CD4-positive, alpha-beta T cell (primary cell): ENCODE measurements around the gene SUV39H2. TPM values are rescaled to one million over a fixed set of nuclear protein-coding genes. Genes with fewer than 3 reads are reported as not detected.
"Not testable (repeated sequence)": the region's sequence is repeated elsewhere in the genome, so short reads cannot be mapped to it uniquely, and the experiment has no call there.

Source experiments
- ATAC-seq: fragments of 200-7000 bp; cut with Tn5 transposase; one replicate; pipeline ENCODE4 v1.10.0; 2022; ENCODE audit warnings: mild to moderate bottlenecking; ENCODE audit not compliant: poor library complexity
- CTCF ChIA-PET: fragments of 350-600 bp; sonication (Branson Sonifier 250); formaldehyde crosslinking; loops from one replicate; lab custom pipeline; 2021; ENCODE audit warnings: antibody characterized with exemption, inconsistent platforms; lab: Charles Lee
- POLR2A ChIA-PET: fragments of 350-600 bp; sonication (Branson Sonifier 250); formaldehyde crosslinking; loops from one replicate; lab custom pipeline; 2021; ENCODE audit warnings: antibody characterized with exemption, inconsistent platforms; lab: Charles Lee
- DNase-seq, 14 experiments: peaks; one replicate each; pipeline ENCODE4 v3.0.0-alpha.2; 2013 to 2020; ENCODE audit warnings: mixed read lengths in 2 of 14
- H3K27ac ChIP-seq, 2 donors: one replicate each; pipeline versions ENCODE4 v1.5.1 to v1.7.0; 2013; ENCODE audit warnings: low read length in 2 of 2, low read depth in 1 of 2, mild to moderate bottlenecking in 1 of 2
- H3K27me3 ChIP-seq, 2 experiments: 1 replicate in 1 of 2; 2 replicates in 1 of 2; pipeline versions ENCODE4 v1.6.1 to v1.7.0; 2013; ENCODE audit warnings: low read length in 2 of 2, control low read depth in 1 of 2, mild to moderate bottlenecking in 1 of 2, moderate library complexity in 1 of 2; ENCODE audit not compliant: insufficient read depth in 2 of 2, control insufficient read depth in 1 of 2
- H3K36me3 ChIP-seq: one replicate; pipeline ENCODE4 v1.6.1; 2013; ENCODE audit warnings: low read length, control low read depth; ENCODE audit not compliant: insufficient read depth
- H3K4me1 ChIP-seq: one replicate; pipeline ENCODE4 v1.6.1; 2013; ENCODE audit warnings: low read length, control low read depth; ENCODE audit not compliant: insufficient read depth
- H3K4me3 ChIP-seq: one replicate; pipeline ENCODE4 v1.5.1; 2013; ENCODE audit warnings: mild to moderate bottlenecking, low read length, moderate library complexity
- H3K9me3 ChIP-seq, 2 experiments: 1 replicate in 1 of 2; 2 replicates in 1 of 2; pipeline versions ENCODE4 v1.6.1 to v1.7.0; 2013; ENCODE audit warnings: low read length in 2 of 2, mild to moderate bottlenecking in 2 of 2, control low read depth in 1 of 2, moderate library complexity in 1 of 2; ENCODE audit not compliant: control insufficient read depth in 1 of 2, insufficient read depth in 1 of 2
- H3K27ac Mint-ChIP-seq: one replicate; pipeline ENCODE4 v1.8.0; 2020; ENCODE audit warnings: mixed read lengths
- H3K27me3 Mint-ChIP-seq: one replicate; pipeline ENCODE4 v1.8.0; 2021; ENCODE audit warnings: mixed read lengths
- H3K36me3 Mint-ChIP-seq: one replicate; pipeline ENCODE4 v1.8.0; 2021; ENCODE audit warnings: low read depth, mixed read lengths
- H3K4me1 Mint-ChIP-seq: one replicate; pipeline ENCODE4 v1.8.0; 2021; ENCODE audit warnings: low read depth, mixed read lengths
- H3K4me3 Mint-ChIP-seq: one replicate; pipeline ENCODE4 v1.8.0; 2020; ENCODE audit warnings: mild to moderate bottlenecking, mixed read lengths
- H3K9me3 Mint-ChIP-seq: one replicate; pipeline ENCODE4 v1.8.0; 2020; ENCODE audit warnings: mixed read lengths
- CTCF ChIP-seq: fragments of 200-600 bp; IDR thresholded peaks from one replicate; pipeline ENCODE4 v1.8.0; 2022; ENCODE audit warnings: antibody characterized with exemption, mild to moderate bottlenecking
- intact Hi-C, 2 experiments: fragments of 100-400 bp; cut with DNase I in 1 of 2; cut with micrococcal nuclease in 1 of 2; formaldehyde crosslinking; loops; one replicate each; pipeline versions ENCODE4 v1.15.1 to v1.9.0; 2023 to 2025; cut with DNase I, micrococcal nuclease
- total RNA-seq, 174 experiments: library from RNA in 2 of 174; stranded (reverse) in 2 of 174; gene quantifications; one replicate each; pipeline ENCODE4 v1.2.3 and lab custom pipeline; 2021 to 2026

Gene SUV39H2
- total RNA-seq, 2 experiments from 2014 or later = 3.4 to 3.5 TPM

GRCh38 chr10:14906765-14907164 lies 28.1 kb downstream of the SUV39H2 start:
- intact Hi-C loops = no loop called here
- ATAC-seq = no peak
- peaks cover 40% of the 10 kb centered on the region for H3K36me3 ChIP-seq
- no peaks in the 10 kb centered on the region for H3K27me3 Mint-ChIP-seq
- H3K4me1 ChIP-seq = no peaks in the 10 kb centered on the region
- POLR2A ChIA-PET = no interaction called here
- no peaks in the 10 kb centered on the region for H3K27me3 ChIP-seq
- peaks cover 2% of the 10 kb centered on the region for H3K9me3 Mint-ChIP-seq
- H3K27ac ChIP-seq = no peak overlapping the region
- DNase-seq = no peak
- no peak overlapping the region for H3K4me3 ChIP-seq
- peaks cover 56% of the 10 kb centered on the region for H3K36me3 Mint-ChIP-seq
- no peak for TF ChIP-seq CTCF
- peaks cover 35% of the 10 kb centered on the region for H3K4me1 Mint-ChIP-seq
- CTCF ChIA-PET = no interaction called here
- peak overlapping the region; percentile 39 for H3K27ac Mint-ChIP-seq
- no peak overlapping the region for H3K4me3 Mint-ChIP-seq
- H3K9me3 ChIP-seq = peaks cover 0 to 5% of the 10 kb centered on the region in 2 experiments

GRCh38 chr10:14907591-14907990 lies 28.9 kb downstream of the SUV39H2 start:
- Mint-ChIP-seq H3K4me1 (peaks cover 35% of the 10 kb centered on the region), H3K36me3 (peaks cover 63% of the 10 kb centered on the region), H3K27ac (peak overlapping the region; percentile 39)
- ATAC-seq, intact Hi-C loops, DNase-seq, H3K9me3 ChIP-seq, POLR2A ChIA-PET, H3K4me3 ChIP-seq, H3K9me3 Mint-ChIP-seq, H3K4me1 ChIP-seq, H3K27me3 Mint-ChIP-seq, H3K27me3 ChIP-seq, H3K4me3 Mint-ChIP-seq, H3K27ac ChIP-seq: not testable (repeated sequence)
- H3K36me3 ChIP-seq = peaks cover 47% of the 10 kb centered on the region
- CTCF ChIA-PET = interaction anchor here (0.7 kb wide), 1 partner anchor 299 kb away, joined by 3 read pairs; no protein-coding TSS in a partner anchor

GRCh38 chr10:14909101-14909500 lies 30.4 kb downstream of the SUV39H2 start:
- no peak for ATAC-seq
- H3K27me3 Mint-ChIP-seq = no peaks in the 10 kb centered on the region
- ChIA-PET CTCF (no interaction called here), POLR2A (no interaction called here)
- no peak for TF ChIP-seq CTCF
- Histone ChIP-seq H3K4me3 (no peak overlapping the region), H3K27me3 (no peaks in the 10 kb centered on the region), H3K36me3 (peaks cover 59% of the 10 kb centered on the region), H3K4me1 (no peaks in the 10 kb centered on the region), H3K27ac (no peak overlapping the region), H3K9me3 (peaks cover 0 to 5% of the 10 kb centered on the region in 2 experiments)
- no peak overlapping the region for H3K4me3 Mint-ChIP-seq
- H3K27ac Mint-ChIP-seq = no peak overlapping the region
- intact Hi-C loops = no loop called here
- peaks cover 37% of the 10 kb centered on the region for H3K4me1 Mint-ChIP-seq
- no peak for DNase-seq
- H3K36me3 Mint-ChIP-seq = peaks cover 77% of the 10 kb centered on the region
- peaks cover 2% of the 10 kb centered on the region for H3K9me3 Mint-ChIP-seq

- H3K27ac Mint-ChIP-seq = peak overlapping the region; percentile 8
- peaks cover 2% of the 10 kb centered on the region for H3K9me3 Mint-ChIP-seq
- Histone ChIP-seq H3K4me3 (no peak overlapping the region), H3K27ac (no peak overlapping the region), H3K36me3 (peaks cover 70% of the 10 kb centered on the region), H3K4me1 (no peaks in the 10 kb centered on the region), H3K9me3 (peaks cover 0 to 5% of the 10 kb centered on the region in 2 experiments), H3K27me3 (no peaks in the 10 kb centered on the region)
- POLR2A ChIA-PET = no interaction called here
- CTCF ChIA-PET = no interaction called here
- peaks cover 94% of the 10 kb centered on the region for H3K36me3 Mint-ChIP-seq
- no peak for TF ChIP-seq CTCF
- intact Hi-C loops = no loop called here
- no peak for DNase-seq
- no peak for ATAC-seq
- no peaks in the 10 kb centered on the region for H3K27me3 Mint-ChIP-seq
- no peak overlapping the region for H3K4me3 Mint-ChIP-seq
- H3K4me1 Mint-ChIP-seq = peaks cover 32% of the 10 kb centered on the region
Observed at GRCh38 chr10:14910953-14911352, 32.3 kb downstream of the SUV39H2 start.
